Naive thymus-derived CD4-positive, alpha-beta T cell (primary cell): ENCODE data around the gene RERE. TPM values are rescaled to one million over a fixed set of nuclear protein-coding genes. Genes with fewer than 3 reads are reported as not detected.

Experiments used
- ATAC-seq: fragments of 150-1000 bp; cut with Tn5 transposase; 2 replicates; pipeline ENCODE4 v1.10.0; 2021; ENCODE audit warnings: mild to moderate bottlenecking, moderate library complexity
- CTCF ChIA-PET: fragments of 350-600 bp; sonication (Branson Sonifier 250); formaldehyde crosslinking; loops from one replicate; lab custom pipeline; 2021; ENCODE audit warnings: antibody characterized with exemption; lab: Charles Lee
- POLR2A ChIA-PET: fragments of 350-600 bp; sonication (Branson Sonifier 250); formaldehyde crosslinking; loops from one replicate; lab custom pipeline; 2021; ENCODE audit warnings: antibody characterized with exemption, inconsistent platforms; lab: Charles Lee
- DNase-seq, 9 donors: peaks; one replicate each; pipeline versions ENCODE4 v3.0.0 to v3.0.0-alpha.2; 2020 to 2022; ENCODE audit warnings: mixed read lengths in 1 of 9
- H3K27ac ChIP-seq: one replicate; pipeline ENCODE4 v1.7.0; 2013; ENCODE audit warnings: mild to moderate bottlenecking, low read depth, low read length, moderate library complexity
- H3K27me3 ChIP-seq, 2 donors: one replicate each; pipeline ENCODE4 v1.7.0; 2013; ENCODE audit warnings: low read length in 2 of 2, mild to moderate bottlenecking in 2 of 2, moderate library complexity in 2 of 2; ENCODE audit not compliant: control insufficient read depth in 2 of 2, insufficient read depth in 2 of 2
- H3K36me3 ChIP-seq, 3 experiments: 1 replicate in 2 of 3; 2 replicates in 1 of 3; pipeline ENCODE4 v1.7.0; 2013; ENCODE audit warnings: low read length in 3 of 3, mild to moderate bottlenecking in 3 of 3, moderate library complexity in 1 of 3; ENCODE audit not compliant: insufficient read depth in 3 of 3, control insufficient read depth in 2 of 3
- H3K4me1 ChIP-seq, 2 donors: one replicate each; pipeline ENCODE4 v1.7.0; 2013; ENCODE audit warnings: low read length in 2 of 2, mild to moderate bottlenecking in 2 of 2, moderate library complexity in 1 of 2; ENCODE audit not compliant: control insufficient read depth in 2 of 2, insufficient read depth in 2 of 2
- H3K4me3 ChIP-seq: 2 replicates; pipeline ENCODE4 v1.7.0; 2013; ENCODE audit warnings: mild to moderate bottlenecking, low read length
- H3K9me3 ChIP-seq, 3 experiments: 1 replicate in 2 of 3; 2 replicates in 1 of 3; pipeline ENCODE4 v1.7.0; 2013; ENCODE audit warnings: low read length in 3 of 3; ENCODE audit not compliant: control insufficient read depth in 2 of 3
- H3K27ac Mint-ChIP-seq, 9 donors: one replicate each; pipeline ENCODE4 v1.8.0; 2020 to 2022; ENCODE audit warnings: mixed read lengths in 9 of 9, mild to moderate bottlenecking in 8 of 9, moderate library complexity in 5 of 9, inconsistent platforms in 2 of 9
- H3K27me3 Mint-ChIP-seq, 5 donors: one replicate each; pipeline ENCODE4 v1.8.0; 2021 to 2022; ENCODE audit warnings: mixed read lengths in 5 of 5, mild to moderate bottlenecking in 1 of 5
- H3K36me3 Mint-ChIP-seq, 5 donors: one replicate each; pipeline ENCODE4 v1.8.0; 2020 to 2022; ENCODE audit warnings: mixed read lengths in 5 of 5, mild to moderate bottlenecking in 3 of 5, inconsistent platforms in 1 of 5
- H3K4me1 Mint-ChIP-seq, 7 donors: one replicate each; pipeline ENCODE4 v1.8.0; 2020 to 2022; ENCODE audit warnings: mixed read lengths in 7 of 7, mild to moderate bottlenecking in 3 of 7, inconsistent platforms in 1 of 7
- H3K4me3 Mint-ChIP-seq, 10 donors: one replicate each; pipeline ENCODE4 v1.8.0; 2020 to 2022; ENCODE audit warnings: mild to moderate bottlenecking in 10 of 10, mixed read lengths in 10 of 10, moderate library complexity in 6 of 10, inconsistent platforms in 2 of 10
- H3K9me3 Mint-ChIP-seq, 11 donors: one replicate each; pipeline ENCODE4 v1.8.0; 2020 to 2022; ENCODE audit warnings: mixed read lengths in 11 of 11, mild to moderate bottlenecking in 4 of 11, inconsistent platforms in 1 of 11, moderate library complexity in 1 of 11
- intact Hi-C, 2 donors: fragments of 100-400 bp; cut with micrococcal nuclease; formaldehyde crosslinking; loops; one replicate each; pipeline ENCODE4 v1.15.1; 2023
- polyA plus RNA-seq, 2 donors: library from polyadenylated mRNA; unstranded; fragments of 300-500 nt; fragmentation: Illumina TruSeq; gene quantifications; one replicate each; pipeline ENCODE4 v1.2.3, GENCODE V29; 2021
- total RNA-seq, 6 experiments: library from RNA in 5 of 6; stranded (reverse) in 5 of 6; gene quantifications; 1 replicate in 5 of 6; 2 replicates in 1 of 6; pipeline ENCODE4 v1.2.3 and lab custom pipeline; 2021 to 2026

The RERE gene
- total and polyA plus RNA-seq, 7 experiments from 2014 or later: 7.3 to 114 (median 106) TPM

GRCh38 chr1:8693107-8693506 lies 124.3 kb downstream of the RERE start:
- DNase-seq: no peak
- Mint-ChIP-seq H3K9me3 (no peaks in the 10 kb centered on the region), H3K36me3 (peaks cover 3 to 10% (median 7%) of the 10 kb centered on the region in 5 donors), H3K4me3 (no peak overlapping the region), H3K27me3 (no peaks in the 10 kb centered on the region), H3K4me1 (peaks cover 0 to 35% (median 9%) of the 10 kb centered on the region in 7 donors), H3K27ac (no peak overlapping the region)
- no peaks in the 10 kb centered on the region for H3K9me3 ChIP-seq
- H3K4me1 ChIP-seq: no peaks in the 10 kb centered on the region
- H3K27me3 ChIP-seq: no peaks in the 10 kb centered on the region
- ChIA-PET POLR2A (interaction anchor here (0.6 kb wide), 1 partner anchor 87 kb away, joined by 3 read pairs; no protein-coding TSS in a partner anchor), CTCF (no interaction called here)
- no peak overlapping the region for H3K27ac ChIP-seq
- intact Hi-C loops: no loop called here
- ATAC-seq: no peak
- H3K36me3 ChIP-seq: no peaks in the 10 kb centered on the region
- H3K4me3 ChIP-seq: no peak overlapping the region

GRCh38 chr1:8691662-8692061 lies 125.8 kb downstream of the RERE start:
- Mint-ChIP-seq H3K27me3 (no peaks in the 10 kb centered on the region), H3K4me3 (no peak overlapping the region), H3K36me3 (peaks cover 6 to 13% (median 10%) of the 10 kb centered on the region in 5 donors), H3K27ac (peak overlapping the region in 1 of 9 donors; percentile 45), H3K4me1 (peaks cover 7 to 42% (median 18%) of the 10 kb centered on the region in 7 donors), H3K9me3 (no peaks in the 10 kb centered on the region)
- Histone ChIP-seq H3K27ac (no peak overlapping the region), H3K4me1 (no peaks in the 10 kb centered on the region), H3K36me3 (no peaks in the 10 kb centered on the region), H3K4me3 (no peak overlapping the region), H3K27me3 (no peaks in the 10 kb centered on the region), H3K9me3 (no peaks in the 10 kb centered on the region)
- POLR2A ChIA-PET: interaction anchor here (1.4 kb wide), 1 partner anchor 10 kb away, joined by 6 read pairs; no protein-coding TSS in a partner anchor
- DNase-seq (no peak), ATAC-seq (no peak)
- intact Hi-C loops: no loop called here
- CTCF ChIA-PET: no interaction called here

- H3K36me3 Mint-ChIP-seq: peaks cover 6 to 15% (median 10%) of the 10 kb centered on the region in 5 donors
- ATAC-seq (no peak), DNase-seq (no peak)
- ChIA-PET POLR2A (interaction anchor here (1.1 kb wide), 1 partner anchor 88 kb away, joined by 3 read pairs; no protein-coding TSS in a partner anchor), CTCF (no interaction called here)
- Histone ChIP-seq H3K9me3 (no peaks in the 10 kb centered on the region), H3K36me3 (no peaks in the 10 kb centered on the region), H3K27me3 (no peaks in the 10 kb centered on the region), H3K4me1 (no peaks in the 10 kb centered on the region), H3K4me3 (no peak overlapping the region), H3K27ac (no peak overlapping the region)
- no peaks in the 10 kb centered on the region for H3K27me3 Mint-ChIP-seq
- H3K4me3 Mint-ChIP-seq: no peak overlapping the region
- H3K27ac Mint-ChIP-seq: no peak overlapping the region
- H3K9me3 Mint-ChIP-seq: no peaks in the 10 kb centered on the region
- intact Hi-C loops: no loop called here
- H3K4me1 Mint-ChIP-seq: peaks cover 9 to 42% (median 15%) of the 10 kb centered on the region in 7 donors
Measured at GRCh38 chr1:8690253-8690525, 127.3 kb downstream of the RERE start.

GRCh38 chr1:8689431-8690252 lies 127.8 kb downstream of the RERE start:
- Mint-ChIP-seq H3K4me3 (no peak overlapping the region), H3K4me1 (peaks cover 8 to 41% (median 18%) of the 10 kb centered on the region in 7 donors), H3K27ac (no peak overlapping the region), H3K9me3 (no peaks in the 10 kb centered on the region), H3K36me3 (peaks cover 6 to 15% (median 10%) of the 10 kb centered on the region in 5 donors), H3K27me3 (no peaks in the 10 kb centered on the region)
- POLR2A ChIA-PET: interaction anchor here (1.1 kb wide), 1 partner anchor 87 kb away, joined by 3 read pairs; no protein-coding TSS in a partner anchor
- Histone ChIP-seq H3K36me3 (no peaks in the 10 kb centered on the region), H3K27me3 (no peaks in the 10 kb centered on the region), H3K9me3 (no peaks in the 10 kb centered on the region), H3K4me1 (no peaks in the 10 kb centered on the region), H3K27ac (no peak overlapping the region), H3K4me3 (no peak overlapping the region)
- intact Hi-C loops: no loop called here
- CTCF ChIA-PET: no interaction called here
- DNase-seq (no peak), ATAC-seq (no peak)

- ATAC-seq (no peak), DNase-seq (no peak)
- Histone ChIP-seq H3K27me3 (no peaks in the 10 kb centered on the region), H3K36me3 (no peaks in the 10 kb centered on the region), H3K27ac (no peak overlapping the region), H3K9me3 (no peaks in the 10 kb centered on the region), H3K4me1 (no peaks in the 10 kb centered on the region), H3K4me3 (no peak overlapping the region)
- Mint-ChIP-seq H3K4me3 (no peak overlapping the region), H3K27me3 (no peaks in the 10 kb centered on the region), H3K36me3 (peaks cover 6 to 17% (median 9%) of the 10 kb centered on the region in 5 donors), H3K9me3 (no peaks in the 10 kb centered on the region), H3K27ac (no peak overlapping the region), H3K4me1 (peaks cover 8 to 37% (median 15%) of the 10 kb centered on the region in 7 donors)
- intact Hi-C loops: no loop called here
- POLR2A ChIA-PET: no interaction called here
- CTCF ChIA-PET: no interaction called here
Measured at GRCh38 chr1:8687538-8687937, 129.9 kb downstream of the RERE start.

- H3K27me3 Mint-ChIP-seq: no peaks in the 10 kb centered on the region
- H3K4me1 Mint-ChIP-seq: peaks cover 8 to 42% (median 19%) of the 10 kb centered on the region in 7 donors
- CTCF ChIA-PET: no interaction called here
- peaks cover 6 to 17% (median 9%) of the 10 kb centered on the region in 5 donors for H3K36me3 Mint-ChIP-seq
- Histone ChIP-seq H3K9me3 (no peaks in the 10 kb centered on the region), H3K4me1 (no peaks in the 10 kb centered on the region), H3K27me3 (no peaks in the 10 kb centered on the region), H3K27ac (no peak overlapping the region), H3K4me3 (no peak overlapping the region), H3K36me3 (no peaks in the 10 kb centered on the region)
- POLR2A ChIA-PET: no interaction called here
- DNase-seq: no peak
- peak overlapping the region in 1 of 9 donors; percentile 30 for H3K27ac Mint-ChIP-seq
- no peak for ATAC-seq
- intact Hi-C loops: no loop called here
- H3K9me3 Mint-ChIP-seq: no peaks in the 10 kb centered on the region
- H3K4me3 Mint-ChIP-seq: no peak overlapping the region
Measured at GRCh38 chr1:8687039-8687438, 130.4 kb downstream of the RERE start.
